ENCODE results near the gene PADI1.

PADI1 gene

DNA sequence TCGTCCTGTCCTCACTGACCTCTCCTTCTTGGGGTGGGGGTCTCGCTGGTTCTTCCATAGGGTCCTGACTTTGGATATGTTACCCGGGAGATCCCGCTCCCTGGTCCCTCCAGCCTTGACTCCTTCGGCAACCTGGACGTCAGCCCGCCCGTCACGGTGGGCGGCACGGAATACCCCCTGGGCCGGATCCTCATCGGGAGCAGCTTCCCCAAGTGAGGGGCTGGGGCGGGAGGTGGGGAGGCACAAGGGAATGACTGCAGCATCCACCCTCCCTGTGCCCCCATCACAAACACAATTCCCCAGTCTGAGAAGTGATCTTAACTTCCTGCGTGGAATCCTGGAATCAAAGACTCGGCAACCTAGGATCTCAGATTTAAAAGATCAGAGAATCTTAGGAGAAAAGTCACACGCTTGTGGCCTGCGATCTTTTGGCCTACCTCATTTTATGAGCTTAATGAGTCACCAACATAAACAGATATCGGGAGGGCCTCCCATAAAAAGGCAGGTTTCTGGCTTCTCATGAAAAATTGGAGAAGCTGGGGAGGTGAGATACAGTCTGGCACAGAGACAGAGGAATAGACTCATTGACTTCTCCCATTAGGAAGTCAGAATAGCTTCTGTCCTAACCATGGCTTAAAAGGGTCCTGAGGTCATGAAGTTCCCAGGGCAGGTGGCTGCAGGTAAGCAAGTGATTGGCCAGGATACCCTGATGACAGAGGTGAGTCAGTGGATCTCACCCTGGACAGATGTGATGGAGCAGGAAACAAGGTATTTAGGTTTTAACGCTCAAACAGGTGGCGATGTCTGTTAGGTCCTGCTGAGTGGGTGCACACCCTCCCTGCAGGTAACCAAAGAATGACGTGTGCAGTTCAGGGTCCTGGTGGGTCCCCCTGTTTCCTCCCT, 28.1 kb downstream of the PADI1 start:
- in situ Hi-C loops (cut with HindIII; ENCODE audit: low sequenced_read_pairs): no loop called here
- peak; percentile 94 for DNase-seq (ENCODE audit: low read depth, low spot score)

DNA sequence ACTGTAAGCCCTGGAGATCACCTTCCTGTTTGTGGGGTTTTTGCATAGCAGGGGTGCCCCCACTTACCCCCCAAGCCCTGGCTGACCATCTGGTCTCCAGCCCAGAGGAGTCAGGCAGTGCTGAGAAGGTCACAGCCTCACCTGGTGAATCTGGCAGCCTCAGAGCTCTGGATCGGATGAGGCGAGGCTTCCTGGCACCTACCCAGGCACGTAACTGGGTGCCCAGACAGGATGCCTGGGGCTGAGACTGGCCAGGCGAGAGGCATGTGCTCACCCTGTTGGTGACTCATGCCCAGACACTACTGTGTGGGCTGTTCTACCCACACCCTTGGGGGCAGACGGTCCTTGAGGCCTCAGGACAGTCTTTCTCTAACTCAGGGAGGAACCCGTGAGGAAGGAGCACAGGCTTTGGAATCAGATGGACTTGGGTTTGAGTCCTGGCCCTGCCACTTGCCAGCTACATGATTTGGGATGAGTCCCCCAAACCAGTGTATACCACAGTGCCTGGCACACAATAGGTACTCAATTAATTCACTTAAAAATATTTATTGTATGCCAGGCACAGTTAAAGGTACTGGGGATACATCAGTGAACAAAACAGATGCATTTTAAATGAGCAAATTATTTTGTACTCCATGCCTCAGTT, 28.9 kb downstream of the PADI1 start:
- peak; percentile 96 for DNase-seq (ENCODE audit: low read depth, low spot score)
- H3K4me3 ChIP-seq (ENCODE audit: low read depth, low read length): no peak overlapping the region
- in situ Hi-C loops (cut with HindIII; ENCODE audit: low sequenced_read_pairs): no loop called here
- TF ChIP-seq, protein P1, sequence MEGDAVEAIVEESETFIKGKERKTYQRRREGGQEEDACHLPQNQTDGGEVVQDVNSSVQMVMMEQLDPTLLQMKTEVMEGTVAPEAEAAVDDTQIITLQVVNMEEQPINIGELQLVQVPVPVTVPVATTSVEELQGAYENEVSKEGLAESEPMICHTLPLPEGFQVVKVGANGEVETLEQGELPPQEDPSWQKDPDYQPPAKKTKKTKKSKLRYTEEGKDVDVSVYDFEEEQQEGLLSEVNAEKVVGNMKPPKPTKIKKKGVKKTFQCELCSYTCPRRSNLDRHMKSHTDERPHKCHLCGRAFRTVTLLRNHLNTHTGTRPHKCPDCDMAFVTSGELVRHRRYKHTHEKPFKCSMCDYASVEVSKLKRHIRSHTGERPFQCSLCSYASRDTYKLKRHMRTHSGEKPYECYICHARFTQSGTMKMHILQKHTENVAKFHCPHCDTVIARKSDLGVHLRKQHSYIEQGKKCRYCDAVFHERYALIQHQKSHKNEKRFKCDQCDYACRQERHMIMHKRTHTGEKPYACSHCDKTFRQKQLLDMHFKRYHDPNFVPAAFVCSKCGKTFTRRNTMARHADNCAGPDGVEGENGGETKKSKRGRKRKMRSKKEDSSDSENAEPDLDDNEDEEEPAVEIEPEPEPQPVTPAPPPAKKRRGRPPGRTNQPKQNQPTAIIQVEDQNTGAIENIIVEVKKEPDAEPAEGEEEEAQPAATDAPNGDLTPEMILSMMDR (IDR thresholded peaks at IDR 0.05; ENCODE audit: low read depth, low read length): no peak

More for the DNA sequence above, 28.1 kb downstream of the PADI1 start:
- TF ChIP-seq, protein P1 (IDR thresholded peaks at IDR 0.05; ENCODE audit: low read depth, low read length): no peak
- no peak overlapping the region for H3K4me3 ChIP-seq (ENCODE audit: low read depth, low read length)

DNA sequence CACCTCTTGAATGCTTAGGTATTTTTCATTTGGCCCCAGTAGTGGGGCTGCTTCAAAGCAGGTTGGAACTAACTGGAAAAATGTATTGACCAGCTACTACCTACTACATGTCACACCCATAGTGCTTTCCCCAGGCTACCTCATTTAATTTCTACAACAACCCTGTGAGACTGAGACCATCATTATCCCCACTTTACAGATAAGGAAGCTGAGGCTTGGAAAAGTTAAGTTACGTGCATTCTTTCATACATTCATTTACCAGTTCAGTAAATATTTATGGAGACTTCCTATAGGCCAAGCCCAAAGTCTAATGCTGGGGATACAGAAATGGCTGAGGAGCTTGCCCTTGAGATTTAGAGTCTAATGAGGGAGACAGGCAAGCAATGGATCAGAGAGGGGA, 29.5 kb downstream of the PADI1 start:
- no peak overlapping the region for H3K4me3 ChIP-seq (ENCODE audit: low read depth, low read length)
- TF ChIP-seq, protein P1 (IDR thresholded peaks at IDR 0.05; ENCODE audit: low read depth, low read length): no peak
- DNase-seq (ENCODE audit: low read depth, low spot score): no peak
- in situ Hi-C loops (cut with HindIII; ENCODE audit: low sequenced_read_pairs): no loop called here

DNA sequence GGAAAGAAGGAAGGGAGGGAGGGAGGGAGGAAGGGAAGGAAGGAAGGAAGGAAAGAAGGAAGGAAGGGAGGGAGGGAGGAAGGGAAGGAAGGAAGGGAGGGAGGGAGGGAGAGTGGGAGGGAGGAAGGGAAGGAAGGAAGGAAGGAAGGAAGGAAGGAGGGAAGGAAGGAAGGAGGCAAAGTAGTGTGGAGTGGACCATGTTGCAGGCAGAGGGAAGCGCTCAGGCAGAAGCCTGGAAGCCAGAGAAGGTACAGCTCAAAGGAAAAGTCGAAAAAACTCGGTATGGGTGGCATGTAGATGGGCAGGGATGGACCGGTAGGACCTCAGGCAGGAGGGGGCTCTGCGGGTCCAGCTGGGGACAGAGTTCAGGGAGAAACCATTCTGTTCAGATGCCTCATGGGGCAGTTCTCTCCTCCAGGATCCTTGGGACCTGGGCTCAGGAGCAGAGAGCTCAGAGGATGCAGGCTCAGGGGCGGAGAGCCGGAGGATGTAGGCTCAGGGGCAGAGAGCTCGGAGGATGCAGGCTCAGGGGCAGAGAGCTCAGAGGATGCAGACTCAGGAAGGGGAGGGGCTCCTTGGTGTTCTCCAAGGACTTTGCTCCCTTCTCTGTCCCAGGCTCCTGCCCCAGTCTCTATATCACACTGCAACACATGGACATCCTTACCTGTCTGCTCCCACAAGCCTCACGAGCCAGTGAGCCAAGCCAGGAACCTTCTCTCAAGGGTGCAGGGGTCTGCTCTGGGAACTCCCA, 30.4 kb downstream of the PADI1 start:
- DNase-seq (ENCODE audit: low read depth, low spot score): no peak
- no peak overlapping the region for H3K4me3 ChIP-seq (ENCODE audit: low read depth, low read length)
- in situ Hi-C loops (cut with HindIII; ENCODE audit: low sequenced_read_pairs): no loop called here
- TF ChIP-seq, protein P1 (IDR thresholded peaks at IDR 0.05; ENCODE audit: low read depth, low read length): no peak

DNA sequence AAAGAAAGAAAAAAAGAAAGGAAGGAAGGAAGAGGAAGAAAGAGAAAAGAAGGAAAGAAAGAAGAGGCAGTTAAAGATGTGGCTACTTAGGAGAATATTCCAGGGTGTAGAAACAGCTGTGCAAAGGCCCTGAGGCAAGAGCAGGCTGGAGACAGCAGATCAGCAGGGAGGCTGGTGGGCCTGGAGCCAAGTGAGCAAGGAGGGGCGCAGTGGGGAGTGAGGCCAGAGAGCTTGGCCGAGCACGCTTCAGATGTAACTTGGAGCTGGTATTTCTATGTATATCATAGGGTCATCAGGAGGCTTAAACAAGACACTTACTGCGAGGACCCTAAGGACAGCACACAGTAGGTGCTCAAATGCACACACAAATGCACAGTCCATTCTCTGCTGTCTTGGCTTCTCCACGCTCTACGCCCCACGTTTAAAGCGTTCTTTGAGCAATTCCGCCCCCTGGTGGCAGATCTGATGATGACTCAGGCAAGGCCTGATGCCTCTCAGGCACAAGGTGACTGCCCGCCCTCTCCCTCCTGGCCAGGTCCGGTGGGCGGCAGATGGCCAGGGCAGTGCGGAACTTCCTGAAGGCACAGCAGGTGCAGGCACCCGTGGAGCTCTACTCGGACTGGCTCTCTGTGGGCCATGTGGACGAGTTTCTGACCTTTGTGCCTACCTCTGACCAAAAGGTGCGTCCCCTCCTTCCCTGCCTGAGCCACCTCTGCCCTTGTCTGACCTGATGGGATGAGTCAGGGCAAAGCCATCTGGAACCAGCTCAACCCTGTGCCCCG, 32.0 kb downstream of the PADI1 start:
- TF ChIP-seq, protein P1 (IDR thresholded peaks at IDR 0.05; ENCODE audit: low read depth, low read length): peak; percentile 70
- in situ Hi-C loops (cut with HindIII; ENCODE audit: low sequenced_read_pairs): no loop called here
- peak; percentile 87 for DNase-seq (ENCODE audit: low read depth, low spot score)
- no peak overlapping the region for H3K4me3 ChIP-seq (ENCODE audit: low read depth, low read length)

DNA sequence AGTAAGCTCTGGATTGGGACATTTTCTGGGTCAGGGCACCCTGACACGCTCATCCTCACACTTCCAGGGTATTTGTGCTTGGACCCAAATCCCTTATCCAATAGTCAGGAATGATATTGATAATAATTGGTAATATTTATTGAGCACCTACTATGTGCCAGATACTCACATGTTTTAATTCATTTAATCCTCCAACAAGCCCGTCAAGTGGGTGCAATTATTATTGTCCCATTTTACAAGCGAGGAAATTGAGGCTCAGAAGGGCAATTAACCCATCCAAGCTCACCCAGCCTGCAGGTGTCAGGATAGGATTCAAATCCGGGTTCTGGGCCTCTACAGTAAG, 32.6 kb downstream of the PADI1 start:
- no peak overlapping the region for H3K4me3 ChIP-seq (ENCODE audit: low read depth, low read length)
- in situ Hi-C loops (cut with HindIII; ENCODE audit: low sequenced_read_pairs): no loop called here
- no peak for DNase-seq (ENCODE audit: low read depth, low spot score)
- TF ChIP-seq, protein P1 (IDR thresholded peaks at IDR 0.05; ENCODE audit: low read depth, low read length): no peak

Data from astrocyte of the spinal cord (primary cell).